Hair follicle dermal papilla cell (primary cell): Measurements from ENCODE around the gene ADAMTSL2. TPM values are rescaled to one million over a fixed set of nuclear protein-coding genes. Genes with fewer than 3 reads are reported as not detected.

Source experiments
- total RNA-seq: library from RNA; depleted of rRNA; stranded (reverse); fragments of >200 nt; gene quantifications from 2 replicates; pipeline ENCODE4 v1.2.3, GENCODE V29; 2012

ADAMTSL2 gene
- total RNA-seq, result under 0.01 TPM in 1 of 2 replicates, not detected in the other

GRCh38 chr9:133534346-133535291 lies at the start of gene ADAMTSL2:
ADAMTSL2 (plus strand) TSS chr9:133534704; CDS start chr9:133536713, 2,009 bp downstream.

DNA sequence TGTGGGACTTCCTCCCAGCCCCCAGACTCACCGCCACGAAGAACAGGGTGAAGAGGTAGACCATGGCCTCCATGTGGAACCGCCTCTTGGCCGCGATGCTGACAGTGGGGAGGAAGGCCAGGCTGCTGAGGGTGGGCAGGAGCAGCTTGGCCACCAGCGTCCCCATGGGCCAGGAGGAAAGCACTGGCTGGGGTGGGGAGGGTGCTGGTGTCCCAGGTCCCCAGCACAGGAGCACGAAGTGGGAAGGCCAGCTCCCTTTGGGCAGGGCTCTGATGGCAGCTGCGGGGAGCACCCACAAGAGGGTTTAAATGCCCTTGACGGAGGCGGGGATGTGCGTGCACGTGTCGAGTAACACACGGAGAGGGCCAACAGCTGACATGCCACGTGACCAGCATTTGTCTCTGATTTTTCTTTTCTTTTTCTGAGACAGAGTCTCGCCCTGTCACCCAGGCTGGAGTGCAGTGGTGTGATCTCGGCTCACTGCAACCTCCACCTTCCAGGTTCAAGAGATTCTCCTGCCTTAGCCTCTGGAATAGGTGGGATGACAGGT lies 9.8 kb upstream of the ADAMTSL2 start, which contains the start of gene MYMK:
Gene MYMK, minus strand, starts transcription at position 281 of the 550 bp plus-strand sequence. Its CDS starts 115 bp downstream, at position 166.

DNA sequence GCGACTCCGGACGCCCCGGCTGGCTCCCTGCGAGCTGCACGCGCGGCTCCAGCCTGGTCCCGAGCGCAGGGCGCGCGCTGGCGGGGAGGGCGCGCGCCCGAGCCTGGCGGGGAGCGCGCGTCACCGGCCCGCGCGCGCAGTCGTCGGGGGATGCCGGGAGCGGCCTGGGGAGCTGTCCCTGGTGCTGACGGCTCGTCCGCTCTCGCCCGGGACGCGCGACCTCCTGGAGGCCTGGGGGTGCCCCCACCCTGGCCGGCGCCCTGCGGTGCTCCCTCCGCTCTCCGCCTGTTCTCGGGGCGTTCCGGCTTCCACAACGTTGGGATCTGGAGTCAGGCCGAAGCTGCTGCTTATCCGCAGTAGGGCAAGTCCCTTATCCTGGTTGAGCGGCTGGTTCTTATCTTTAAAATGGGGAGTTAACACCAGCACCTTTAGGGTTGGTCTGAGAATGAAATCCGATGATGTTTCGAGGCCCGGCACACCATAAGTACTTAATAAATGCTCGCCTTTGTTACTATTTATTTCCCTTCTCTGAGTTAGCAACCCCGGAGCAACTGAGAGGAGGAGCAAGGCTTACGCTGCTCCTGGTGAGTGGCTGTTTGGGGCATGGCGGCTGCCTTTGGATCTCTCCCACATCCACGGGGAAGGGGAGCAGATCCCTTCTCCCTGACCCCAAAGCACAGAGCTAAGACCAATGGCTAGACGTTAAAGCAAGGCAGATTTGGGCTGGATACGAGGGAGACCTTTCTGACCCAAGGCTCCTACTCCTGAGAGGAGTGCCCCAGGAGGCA lies 75.0 kb downstream of the ADAMTSL2 start, which contains the start of gene FAM163B:
Gene FAM163B, minus strand, starts transcription at position 79 of the 788 bp plus-strand sequence. CDS start 29,166 bp downstream, outside the sequence.

Other genes starting within 250 kb of the ADAMTSL2 start
- 9.7 and 10.1 TPM in 2 replicates for gene SURF6, start 198.5 kb upstream of the ADAMTSL2 start, total RNA-seq
- gene MED22, start 186.6 kb upstream of the ADAMTSL2 start, total RNA-seq, result 17.4 and 21.3 TPM in 2 replicates
- 1,307 and 1,371 TPM in 2 replicates for gene RPL7A, start 186.5 kb upstream of the ADAMTSL2 start, total RNA-seq
- 19.6 and 19.8 TPM in 2 replicates for gene SURF1, start 178.2 kb upstream of the ADAMTSL2 start, total RNA-seq
- gene SURF2, start 178.2 kb upstream of the ADAMTSL2 start, total RNA-seq, result 8.8 and 11.1 TPM in 2 replicates
- gene SURF4, start 158.6 kb upstream of the ADAMTSL2 start, total RNA-seq, result 424 and 466 TPM in 2 replicates
- gene STKLD1, start 158.3 kb upstream of the ADAMTSL2 start, total RNA-seq, result 0.61 and 1.3 TPM in 2 replicates
- 14.6 and 15.2 TPM in 2 replicates for gene REXO4, start 116.7 kb upstream of the ADAMTSL2 start, total RNA-seq
- gene ADAMTS13, start 112.3 kb upstream of the ADAMTSL2 start, total RNA-seq, result 1.8 and 2.4 TPM in 2 replicates
- gene CACFD1, start 74.7 kb upstream of the ADAMTSL2 start, total RNA-seq, result 12.1 and 13.3 TPM in 2 replicates
- gene SLC2A6, start 55.6 kb upstream of the ADAMTSL2 start, total RNA-seq, result 35.5 and 41.3 TPM in 2 replicates
- gene MYMK, start 9.7 kb upstream of the ADAMTSL2 start, total RNA-seq, result not detected in 2 replicates
- not detected in 2 replicates for gene FAM163B, start 74.7 kb downstream of the ADAMTSL2 start, total RNA-seq
- not detected in 2 replicates for gene DBH, start 101.7 kb downstream of the ADAMTSL2 start, total RNA-seq
- 1.5 and 1.9 TPM in 2 replicates for gene SARDH, start 203.6 kb downstream of the ADAMTSL2 start, total RNA-seq